HEK293 (cell line): ENCODE results near the gene USP6.
"Not testable (repeated sequence)": the region's sequence is repeated elsewhere in the genome, so short reads cannot be mapped to it uniquely, and the experiment has no call there.

ENCODE experiments used
- CTCF ChIA-PET: fragments of 350-600 bp; formaldehyde crosslinking; extraction: SDS; loops from one replicate; lab custom pipeline; 2021; ENCODE audit warnings: antibody characterized with exemption; lab: Yijun Ruan, JAX
- POLR2A ChIA-PET: fragments of 300-600 bp; formaldehyde crosslinking; extraction: SDS; loops from one replicate; lab custom pipeline; 2020; ENCODE audit warnings: antibody characterized with exemption, inconsistent platforms; lab: Yijun Ruan, JAX
- H3K27ac ChIP-seq: fragments of 200-500 bp; sonication (Bioruptor generic); 2 replicates; pipeline ENCODE4 v1.5.1; 2014; ENCODE audit warnings: low read depth, low read length, control low read depth, inconsistent platforms; ENCODE audit errors: extremely low read depth
- H3K36me3 ChIP-seq, 2 experiments: fragments of 200-500 bp in 1 of 2; sonication (Bioruptor generic) in 1 of 2; 1 replicate in 1 of 2; 2 replicates in 1 of 2; pipeline ENCODE4 v1.5.1; 2014 to 2017; ENCODE audit warnings: inconsistent platforms in 2 of 2, low read length in 2 of 2; ENCODE audit not compliant: control insufficient read depth in 2 of 2, insufficient read depth in 1 of 2
- H3K4me1 ChIP-seq: fragments of 200-500 bp; sonication (Bioruptor generic); 2 replicates; pipeline ENCODE4 v1.5.1; 2014; ENCODE audit warnings: mild to moderate bottlenecking, low read length, inconsistent platforms; ENCODE audit not compliant: control insufficient read depth, insufficient read depth
- H3K4me3 ChIP-seq: 2 replicates; pipeline ENCODE4 v1.5.1; 2011; ENCODE audit warnings: low read depth, mild to moderate bottlenecking, control low read depth, low read length, moderate library complexity
- H3K9me3 ChIP-seq: fragments of 200-500 bp; sonication (Bioruptor generic); 2 replicates; pipeline ENCODE4 v1.5.1; 2014; ENCODE audit warnings: low read depth, low read length, inconsistent platforms; ENCODE audit not compliant: control insufficient read depth, insufficient read depth
- GLI4 ChIP-seq: fragments of 450-650 bp; formaldehyde crosslinking; IDR thresholded peaks from 2 replicates; pipeline ENCODE4 v1.5.1; 2016; ENCODE audit warnings: missing biosample characterization, missing genetic modification characterization
- KLF8 ChIP-seq: fragments of 450-650 bp; formaldehyde crosslinking; IDR thresholded peaks from 2 replicates; pipeline ENCODE4 v1.5.1; 2016; ENCODE audit warnings: missing biosample characterization, missing genetic modification characterization
- MEIS1 ChIP-seq: sonication (generic); formaldehyde crosslinking; IDR thresholded peaks from 2 replicates; pipeline ENCODE4 v1.8.1; 2022; ENCODE audit warnings: missing genetic modification reagents, mild to moderate bottlenecking, borderline replicate concordance
- ZNF148 ChIP-seq: fragments of 450-650 bp; formaldehyde crosslinking; IDR thresholded peaks from 2 replicates; pipeline ENCODE4 v1.5.0; 2017; ENCODE audit warnings: missing biosample characterization, missing genetic modification characterization, borderline replicate concordance
- ZNF174 ChIP-seq: fragments of 450-650 bp; formaldehyde crosslinking; IDR thresholded peaks from 2 replicates; pipeline ENCODE4 v1.5.0; 2017; ENCODE audit warnings: missing biosample characterization, mild to moderate bottlenecking, missing genetic modification characterization
- ZNF239 ChIP-seq: fragments of 450-650 bp; formaldehyde crosslinking; IDR thresholded peaks from 2 replicates; pipeline ENCODE4 v1.5.1; 2016; ENCODE audit warnings: missing biosample characterization, missing genetic modification characterization
- ZNF433 ChIP-seq: fragments of 450-650 bp; formaldehyde crosslinking; IDR thresholded peaks from 2 replicates; pipeline ENCODE4 v1.5.1; 2016; ENCODE audit warnings: missing biosample characterization, missing genetic modification characterization, low read depth
- ZNF449 ChIP-seq: fragments of 450-650 bp; formaldehyde crosslinking; IDR thresholded peaks from 2 replicates; pipeline ENCODE4 v1.5.1; 2017; ENCODE audit warnings: missing biosample characterization, mild to moderate bottlenecking, missing genetic modification characterization, moderate library complexity

USP6 gene

GRCh38 chr17:5219536-5219935, 103.7 kb downstream of the USP6 start (continued):
- TF ChIP-seq MEIS1 (no peak), ZNF433 (tag by site-specific recombination) (no peak), KLF8 (tag by site-specific recombination) (no peak), ZNF174 (tag by site-specific recombination) (no peak), GLI4 (tag by site-specific recombination) (no peak)
- TF ChIP-seq, all 188 proteins: peak for 0

GRCh38 chr17:5220074-5220473, 104.2 kb downstream of the USP6 start:
- H3K4me1 ChIP-seq, result no peaks in the 10 kb centered on the region
- no peak overlapping the region for H3K4me3 ChIP-seq
- TF ChIP-seq ZNF449 (tag by site-specific recombination) (peak; percentile 88), ZNF239 (tag by site-specific recombination) (no peak), ZNF148 (no peak)
- TF ChIP-seq, all 188 proteins: peak for 1
- H3K9me3 ChIP-seq, result no peaks in the 10 kb centered on the region
- ChIA-PET CTCF (no interaction called here), POLR2A (interaction anchor here (0.7 kb wide), 1 partner anchor 56 kb away, joined by 4 read pairs; no protein-coding TSS in a partner anchor)
- H3K27ac ChIP-seq, result no peak overlapping the region
- H3K36me3 ChIP-seq, result peaks cover 6 to 17% of the 10 kb centered on the region in 2 experiments; a peak in 2 of 3 replicates

GRCh38 chr17:5221912-5222311, 106.1 kb downstream of the USP6 start:
- H3K9me3 ChIP-seq, H3K36me3 ChIP-seq, H3K27ac ChIP-seq, H3K4me3 ChIP-seq, H3K4me1 ChIP-seq: not testable (repeated sequence)
- ChIA-PET POLR2A (interaction anchor here (0.6 kb wide), 1 partner anchor 50 kb away, joined by 3 read pairs; no protein-coding TSS in a partner anchor), CTCF (interaction anchor here (0.6 kb wide), 1 partner anchor 15 kb away, joined by 5 read pairs; no protein-coding TSS in a partner anchor)
